GM20431 (cell line): Measurements from ENCODE around the gene SCYGR5.

ENCODE experiments used
- in situ Hi-C: fragments of 300-500 bp; cut with MseI, MboI; formaldehyde crosslinking; loops from one replicate; pipeline ENCODE4 v1.15.0; 2020; ENCODE audit warnings: low sequenced_read_pairs; ENCODE audit not compliant: unreplicated experiment

Gene SCYGR5

GRCh38 chr2:227666631-227667170 lies at the start of gene SCYGR5:
Gene SCYGR5, plus strand, starts transcription at chr2:227666804. Its CDS starts 0 bp downstream, at chr2:227666804.
- in situ Hi-C loops: loop anchor here (25.0 kb wide), 1 partner anchor 196 kb away; the partner anchor contains the start of gene DAW1

DNA sequence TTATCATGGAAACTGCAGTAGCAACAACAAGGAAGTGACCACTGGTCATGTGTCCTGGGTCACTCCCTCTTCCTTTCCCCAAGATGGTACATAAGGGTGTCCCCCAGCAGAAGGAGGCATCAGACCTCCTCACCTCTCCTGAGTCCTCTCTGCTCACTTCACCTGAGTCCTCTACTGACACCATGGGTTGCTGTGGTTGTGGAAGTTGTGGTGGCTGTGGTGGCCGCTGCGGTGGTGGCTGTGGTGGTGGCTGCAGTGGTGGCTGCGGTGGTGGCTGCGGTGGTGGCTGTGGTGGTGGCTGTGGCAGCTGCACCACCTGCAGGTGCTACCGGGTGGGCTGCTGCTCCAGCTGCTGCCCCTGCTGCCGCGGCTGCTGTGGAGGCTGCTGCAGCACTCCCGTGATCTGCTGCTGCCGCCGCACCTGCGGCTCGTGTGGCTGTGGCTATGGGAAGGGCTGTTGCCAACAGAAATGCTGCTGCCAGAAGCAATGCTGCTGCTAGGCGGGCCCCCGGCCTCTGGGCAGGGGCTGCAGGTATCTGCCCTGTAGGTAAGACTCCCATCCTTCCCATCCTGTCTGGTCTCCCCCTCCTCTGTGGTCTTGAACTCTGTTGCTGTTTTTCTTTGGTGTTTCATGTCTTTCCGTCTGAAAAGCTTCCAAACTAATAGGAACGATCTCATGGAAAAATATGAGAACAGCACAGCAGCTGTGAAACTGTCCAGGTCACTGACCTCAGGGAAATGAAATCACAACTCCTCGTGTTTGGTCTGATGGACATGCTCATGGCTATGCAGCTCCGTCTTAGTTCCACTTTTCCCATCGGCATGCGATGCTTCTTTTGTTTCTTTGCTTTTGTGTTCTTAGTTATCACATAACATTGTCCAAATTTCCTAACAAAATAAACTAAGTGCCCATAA lies 49.0 kb upstream of the SCYGR5 start, which contains the start of gene SCYGR4:
TSS of gene SCYGR4 (plus strand) at position 183 of the 915 bp plus-strand sequence. CDS start at position 183, 0 bp downstream.
- in situ Hi-C loops: no loop called here

DNA sequence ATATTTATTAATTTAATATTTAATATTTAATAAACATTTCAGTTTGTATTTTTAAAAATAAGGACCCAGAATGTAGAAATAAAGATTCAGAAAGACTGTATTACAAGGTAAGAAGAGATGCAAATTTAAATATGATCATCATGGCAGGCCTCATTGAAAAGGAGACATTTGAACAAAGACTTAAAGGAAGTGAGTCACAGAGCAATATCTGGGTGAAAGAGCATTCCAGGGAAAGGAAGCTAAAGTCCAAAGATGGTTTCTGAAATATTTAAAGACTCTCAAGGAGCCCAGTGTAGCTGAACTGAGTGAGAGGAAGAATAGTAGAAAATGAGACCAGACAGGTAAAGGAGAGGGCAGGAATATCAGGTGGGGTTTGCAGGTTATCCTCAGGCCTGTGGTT lies 43.4 kb upstream of the SCYGR5 start:
- in situ Hi-C loops: no loop called here

DNA sequence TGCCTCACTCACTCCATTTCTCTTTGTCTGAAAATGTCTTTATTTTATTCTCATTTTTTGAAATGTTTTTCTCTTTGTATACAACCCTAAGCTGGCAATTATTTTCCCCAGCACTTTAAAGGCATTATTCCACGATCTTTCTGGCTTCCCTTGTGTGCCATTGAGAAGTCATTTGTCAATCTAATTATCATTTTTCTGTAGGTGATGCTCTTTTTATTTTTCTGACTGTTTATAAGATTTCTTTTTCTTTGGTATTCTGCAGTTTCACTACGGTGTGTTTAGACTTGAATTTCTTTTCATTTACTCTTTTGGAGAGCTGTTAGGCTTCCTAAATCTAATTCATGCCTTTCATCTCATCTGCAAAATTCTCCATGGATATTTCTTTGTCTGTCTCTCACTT lies 41.2 kb upstream of the SCYGR5 start:
- in situ Hi-C loops: no loop called here

GRCh38 chr2:227626580-227627151 lies 39.9 kb upstream of the SCYGR5 start:
- in situ Hi-C loops: no loop called here

DNA sequence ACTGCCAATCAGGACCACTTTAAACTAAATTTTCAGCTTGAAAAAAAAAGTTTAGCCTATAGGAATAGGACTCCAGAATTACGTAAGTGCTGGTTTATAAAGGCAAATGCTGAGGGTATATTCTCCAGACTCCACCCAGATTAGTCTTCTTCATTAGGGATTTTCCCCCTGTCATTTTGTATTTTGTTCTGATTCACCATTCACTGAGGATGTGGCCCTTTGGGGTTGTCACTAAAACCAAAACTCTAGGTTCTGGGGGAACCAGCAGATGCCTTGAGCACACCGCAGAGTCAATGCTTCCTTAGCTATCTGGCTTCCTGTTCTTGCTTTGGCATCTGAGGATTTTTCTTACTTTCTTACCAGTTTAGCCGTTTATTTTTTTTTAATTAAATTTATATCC lies 38.8 kb upstream of the SCYGR5 start:
- in situ Hi-C loops: no loop called here

- in situ Hi-C loops: no loop called here
Observed at GRCh38 chr2:227629435-227629834, 37.2 kb upstream of the SCYGR5 start.

DNA sequence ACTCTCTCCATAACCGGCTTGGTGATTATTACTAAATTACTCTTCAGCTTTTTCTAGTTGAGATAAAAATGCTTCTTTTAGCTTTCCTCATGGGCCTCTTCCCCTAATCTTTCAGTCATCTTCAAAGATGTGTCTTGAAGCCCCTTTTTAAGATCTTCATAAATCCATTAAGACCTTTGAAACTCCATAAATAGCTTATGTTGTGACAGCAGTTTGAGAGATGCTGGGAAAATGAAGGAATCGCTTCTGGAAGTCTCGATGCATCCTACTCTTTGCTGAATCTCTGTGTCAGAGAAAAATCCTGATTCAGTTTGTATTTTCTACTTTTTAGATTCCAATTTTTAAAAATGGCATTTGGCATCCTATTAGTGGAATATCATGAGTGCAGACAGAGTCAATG lies 36.3 kb upstream of the SCYGR5 start:
- in situ Hi-C loops: no loop called here

DNA sequence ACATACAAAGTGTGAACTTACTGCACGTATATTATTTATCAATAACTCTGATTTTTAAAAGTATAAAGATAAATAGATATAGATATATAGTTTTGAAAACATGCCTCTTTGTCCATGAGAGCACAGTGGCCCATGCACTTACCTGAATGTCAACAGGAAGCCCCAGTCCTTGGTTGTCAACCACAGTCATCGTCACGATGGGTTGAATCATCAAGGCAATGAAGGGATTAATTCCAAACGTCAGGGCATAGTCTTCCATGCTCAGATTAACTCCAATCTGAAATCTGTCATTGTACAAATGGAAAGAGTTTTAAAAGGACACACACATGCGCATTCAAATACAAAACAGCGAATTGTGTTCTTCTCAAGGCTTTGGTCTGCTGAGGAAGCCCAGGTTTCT lies 33.8 kb upstream of the SCYGR5 start:
- in situ Hi-C loops: no loop called here

- in situ Hi-C loops: no loop called here
Observed at GRCh38 chr2:227634201-227634600, 32.4 kb upstream of the SCYGR5 start.

- in situ Hi-C loops: no loop called here
Observed at GRCh38 chr2:227642656-227643055, 23.9 kb upstream of the SCYGR5 start.

- in situ Hi-C loops: no loop called here
Observed at GRCh38 chr2:227643990-227644551, 22.5 kb upstream of the SCYGR5 start.

DNA sequence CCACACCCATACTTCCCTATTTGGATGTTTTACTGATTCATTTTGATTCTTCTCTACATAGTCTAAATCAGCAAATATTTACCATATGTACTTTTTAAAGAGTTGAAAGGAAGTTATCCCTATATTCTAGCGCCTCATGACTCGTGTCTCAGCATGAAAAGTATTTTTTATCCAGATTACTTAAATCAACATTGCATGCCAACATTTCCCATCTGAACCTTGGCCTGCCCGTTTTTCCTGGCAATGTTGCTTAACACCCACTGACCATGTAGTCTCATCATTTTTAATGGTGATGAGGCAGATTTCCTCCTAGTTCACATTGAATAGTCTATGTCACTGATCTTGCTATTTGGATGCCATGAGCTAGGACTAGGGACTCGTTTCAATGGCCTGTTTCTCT lies 13.2 kb upstream of the SCYGR5 start:
- in situ Hi-C loops: loop anchor here (25.0 kb wide), 1 partner anchor 209 kb away; the partner anchor contains the start of gene DAW1

DNA sequence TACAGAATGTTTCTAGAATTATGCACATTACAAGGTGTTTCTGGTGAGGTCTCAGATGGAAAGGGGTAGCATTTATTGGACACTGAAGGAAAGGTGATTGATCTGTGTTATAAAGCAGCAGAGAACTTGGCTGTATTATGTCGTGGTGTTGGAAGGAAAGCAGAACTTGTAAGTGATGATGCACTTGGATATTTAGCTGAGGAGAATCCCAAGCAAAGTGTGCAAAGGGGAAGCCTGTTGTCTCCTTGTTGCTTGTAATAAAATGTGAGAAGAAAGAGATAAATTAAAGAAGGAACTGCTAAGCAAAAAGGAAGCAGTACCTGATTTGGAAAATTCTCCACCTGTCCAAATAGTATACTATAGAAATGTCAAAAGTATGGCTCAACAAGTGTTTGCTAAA lies 12.2 kb upstream of the SCYGR5 start:
- in situ Hi-C loops: loop anchor here (25.0 kb wide), 1 partner anchor 208 kb away; the partner anchor contains the start of gene DAW1

- in situ Hi-C loops: loop anchor here (25.0 kb wide), 1 partner anchor 207 kb away; the partner anchor contains the start of gene DAW1
Observed at GRCh38 chr2:227655454-227655853, 11.2 kb upstream of the SCYGR5 start.

DNA sequence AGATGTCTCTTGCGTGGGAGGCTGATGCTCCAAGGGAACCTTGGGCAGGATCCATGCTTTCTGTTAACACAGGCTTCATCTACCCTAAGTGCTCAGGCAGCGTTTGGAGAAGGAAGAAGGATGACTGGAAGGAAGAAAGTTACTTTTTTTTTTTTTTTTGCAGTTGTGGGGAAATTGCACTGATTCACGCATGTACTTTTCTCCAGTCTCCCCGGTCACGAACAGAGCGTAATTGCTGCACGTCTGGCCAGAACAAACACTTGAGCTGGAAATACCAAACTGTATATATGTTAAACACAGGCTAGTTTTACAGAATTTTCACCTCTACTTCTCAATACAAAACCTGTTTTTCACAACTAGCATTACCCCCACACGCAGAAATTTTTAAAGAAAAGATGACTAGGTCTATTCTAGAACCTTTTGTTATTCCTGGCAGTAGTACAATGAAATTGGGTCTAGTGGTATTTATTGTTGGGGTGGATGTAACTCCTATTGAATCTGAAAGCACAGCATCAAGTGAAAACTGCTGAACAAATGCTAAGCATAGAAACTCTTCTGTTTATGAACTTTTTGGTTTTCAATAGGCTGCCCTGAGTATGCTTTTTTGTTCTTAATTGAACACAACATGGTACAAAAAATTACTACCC lies 9.3 kb upstream of the SCYGR5 start:
- in situ Hi-C loops: loop anchor here (25.0 kb wide), 1 partner anchor 205 kb away; the partner anchor contains the start of gene DAW1

DNA sequence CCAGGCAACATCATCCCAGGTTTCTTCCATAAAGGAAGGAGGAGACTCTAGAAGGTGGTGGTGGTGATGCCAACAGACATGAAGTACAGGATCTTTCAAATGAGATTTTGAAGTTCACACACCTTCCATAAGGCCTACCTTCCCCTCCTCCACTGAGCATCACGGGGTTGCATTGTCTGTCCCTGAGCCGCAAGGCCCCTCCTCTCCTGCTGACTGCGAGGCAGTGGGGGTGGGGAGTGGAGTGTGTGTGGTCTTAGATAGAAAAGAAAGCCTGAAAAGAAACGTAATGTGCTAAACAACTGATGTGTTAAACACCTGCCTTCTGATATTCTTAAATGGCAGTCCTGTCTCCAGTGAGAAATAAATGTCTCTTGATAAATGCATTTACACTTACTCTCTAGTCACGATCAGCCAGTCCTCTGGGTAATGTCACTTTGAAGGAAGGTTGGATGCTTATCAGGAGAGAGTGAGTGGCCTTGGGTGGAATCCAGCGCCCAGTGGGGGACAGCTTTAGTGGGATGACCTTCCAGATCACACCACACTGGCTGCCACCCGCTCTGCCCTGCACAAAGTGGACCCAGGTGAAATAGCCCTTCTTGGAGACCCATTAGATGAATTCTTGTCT lies 5.5 kb upstream of the SCYGR5 start:
- in situ Hi-C loops: loop anchor here (25.0 kb wide), 1 partner anchor 201 kb away; the partner anchor contains the start of gene DAW1

- in situ Hi-C loops: loop anchor here (25.0 kb wide), 1 partner anchor 200 kb away; the partner anchor contains the start of gene DAW1
Observed at GRCh38 chr2:227661827-227662226, 4.8 kb upstream of the SCYGR5 start.
